Measurements from ENCODE around the gene CCDC13. TPM values are rescaled to one million over a fixed set of nuclear protein-coding genes. Genes with fewer than 3 reads are reported as not detected.

Gene CCDC13
- total RNA-seq, 1 donor, result 0.27 TPM

- DNase-seq (ENCODE audit: low read depth), result peak; percentile 39
- TF ChIP-seq CTCF (IDR thresholded peaks at IDR 0.05; ENCODE audit: insufficient read depth, low read length), result peak; percentile 61
- H3K4me3 ChIP-seq (ENCODE audit: low read depth, low read length), result no peak overlapping the region
Measured at GRCh38 chr3:42755681-42756578, 17.1 kb downstream of the CCDC13 start.

GRCh38 chr3:42753757-42754156 is 19.3 kb downstream of the CCDC13 start:
- DNase-seq (ENCODE audit: low read depth), result no peak
- no peak overlapping the region for H3K4me3 ChIP-seq (ENCODE audit: low read depth, low read length)
- no peak for TF ChIP-seq CTCF (IDR thresholded peaks at IDR 0.05; ENCODE audit: insufficient read depth, low read length)

DNA sequence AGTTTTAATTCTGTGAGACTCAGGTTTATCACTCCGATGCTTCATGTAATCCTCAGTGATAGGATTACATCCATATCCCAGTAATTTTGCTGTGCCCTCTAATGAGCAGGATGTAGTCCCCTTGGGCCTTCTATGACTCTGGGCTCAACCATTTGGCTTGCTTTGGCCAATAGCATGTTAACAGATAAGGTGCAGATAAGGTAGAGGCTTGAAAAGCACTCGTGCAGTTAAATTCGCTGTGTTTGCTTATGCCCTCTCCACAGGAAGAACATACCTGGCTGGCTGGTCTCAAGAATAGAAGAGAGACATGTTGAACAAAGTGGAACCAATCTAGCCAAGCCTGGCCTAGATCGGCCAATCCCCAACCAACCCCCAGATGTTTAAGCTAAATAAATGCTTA is 20.1 kb downstream of the CCDC13 start:
- DNase-seq (ENCODE audit: low read depth), result no peak
- H3K4me3 ChIP-seq (ENCODE audit: low read depth, low read length), result no peak overlapping the region
- no peak for TF ChIP-seq CTCF (IDR thresholded peaks at IDR 0.05; ENCODE audit: insufficient read depth, low read length)

DNA sequence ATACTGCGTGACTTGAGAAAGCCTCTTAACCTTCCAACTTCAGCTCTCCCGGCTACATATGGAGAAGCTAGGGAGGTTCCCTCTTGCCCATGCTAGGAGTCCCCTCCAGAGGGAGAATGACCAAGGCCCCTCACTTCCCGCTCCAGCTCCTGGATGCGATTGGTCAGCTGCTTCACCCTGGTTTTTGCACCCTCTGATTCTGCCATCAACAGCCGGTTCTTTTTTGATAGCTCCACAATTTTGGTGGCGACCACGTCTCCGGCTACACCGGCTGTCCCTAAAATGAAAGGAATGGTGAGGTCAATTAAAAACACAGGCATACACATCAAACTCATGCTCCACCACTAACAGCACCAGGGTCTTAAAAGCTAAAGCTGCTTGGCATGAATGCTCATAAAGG is 20.6 kb downstream of the CCDC13 start:
- H3K4me3 ChIP-seq (ENCODE audit: low read depth, low read length), result no peak overlapping the region
- TF ChIP-seq CTCF (IDR thresholded peaks at IDR 0.05; ENCODE audit: insufficient read depth, low read length), result no peak
- no peak for DNase-seq (ENCODE audit: low read depth)

GRCh38 chr3:42751609-42752008 is 21.4 kb downstream of the CCDC13 start:
- TF ChIP-seq CTCF (IDR thresholded peaks at IDR 0.05; ENCODE audit: insufficient read depth, low read length), result no peak
- no peak overlapping the region for H3K4me3 ChIP-seq (ENCODE audit: low read depth, low read length)
- no peak for DNase-seq (ENCODE audit: low read depth)

- TF ChIP-seq CTCF (IDR thresholded peaks at IDR 0.05; ENCODE audit: insufficient read depth, low read length), result no peak
Measured at GRCh38 chr3:42750834-42751233, 22.2 kb downstream of the CCDC13 start.

More at GRCh38 chr3:42750834-42751233, 22.2 kb downstream of the CCDC13 start:
- H3K4me3 ChIP-seq (ENCODE audit: low read depth, low read length), result no peak overlapping the region
- no peak for DNase-seq (ENCODE audit: low read depth)

Data from fibroblast of the aortic adventitia (primary cell).